MM.1S (cell line): ENCODE results near the gene ZSCAN30.

Source experiments
- DNase-seq: peaks from one replicate; pipeline ENCODE4 v3.0.0-alpha.2; 2015
- H2AFZ ChIP-seq: fragments of 300-600 bp; sonication (generic); 2 replicates; pipeline ENCODE4 v1.6.0; 2016; ENCODE audit warnings: antibody characterized with exemption, low read length
- H3F3A ChIP-seq: fragments of 300-600 bp; sonication (generic); 2 replicates; pipeline ENCODE4 v1.6.1; 2016; ENCODE audit warnings: mild to moderate bottlenecking, antibody characterized with exemption, low read length, moderate library complexity, mixed read lengths; ENCODE audit not compliant: insufficient read depth
- H3K27ac ChIP-seq: fragments of 300-600 bp; sonication (generic); 2 replicates; pipeline ENCODE4 v1.5.1; 2016; ENCODE audit warnings: mild to moderate bottlenecking, low read length
- H3K27me3 ChIP-seq: fragments of 300-600 bp; sonication (generic); replicated peaks from 2 replicates; pipeline ENCODE4 v1.6.0; 2016; ENCODE audit warnings: low read length; ENCODE audit not compliant: insufficient read depth
- H3K36me3 ChIP-seq: fragments of 300-600 bp; sonication (generic); replicated peaks from 2 replicates; pipeline ENCODE4 v1.6.1; 2016; ENCODE audit warnings: mild to moderate bottlenecking, low read length, mixed read lengths; ENCODE audit not compliant: insufficient read depth
- H3K4me1 ChIP-seq: fragments of 300-600 bp; sonication (generic); 2 replicates; pipeline ENCODE4 v1.6.1; 2016; ENCODE audit warnings: low read length, mixed read lengths
- H3K4me2 ChIP-seq: fragments of 300-600 bp; sonication (generic); 2 replicates; pipeline ENCODE4 v1.6.0; 2016; ENCODE audit warnings: low read depth, low read length
- H3K4me3 ChIP-seq: fragments of 300-600 bp; sonication (generic); 2 replicates; pipeline ENCODE4 v1.5.1; 2016; ENCODE audit warnings: low read length, mixed read lengths
- H3K79me2 ChIP-seq: fragments of 300-600 bp; sonication (generic); 2 replicates; pipeline ENCODE4 v1.6.1; 2016; ENCODE audit warnings: mixed run types, low read length, mixed read lengths
- H3K9ac ChIP-seq: fragments of 300-600 bp; sonication (generic); 2 replicates; pipeline ENCODE4 v1.6.1; 2016; ENCODE audit warnings: low read length, mixed read lengths
- H3K9me2 ChIP-seq: fragments of 300-600 bp; sonication (generic); replicated peaks from 2 replicates; pipeline ENCODE4 v1.6.1; 2016; ENCODE audit warnings: mild to moderate bottlenecking, low read length, mixed read lengths; ENCODE audit not compliant: insufficient read depth
- H3K9me3 ChIP-seq: fragments of 300-600 bp; sonication (generic); replicated peaks from 2 replicates; pipeline ENCODE4 v1.6.1; 2016; ENCODE audit warnings: mild to moderate bottlenecking, low read length, mixed read lengths; ENCODE audit not compliant: insufficient read depth
- H4K20me1 ChIP-seq: fragments of 300-600 bp; sonication (generic); 2 replicates; pipeline ENCODE4 v1.6.1; 2016; ENCODE audit warnings: mild to moderate bottlenecking, low read length, moderate library complexity, mixed read lengths; ENCODE audit not compliant: insufficient read depth
- CTCF ChIP-seq: fragments of 300-600 bp; sonication (generic); IDR thresholded peaks from 2 replicates; pipeline ENCODE4 v1.5.1; 2016; ENCODE audit warnings: antibody characterized with exemption, low read length, mixed read lengths
- EZH2 ChIP-seq: fragments of 300-600 bp; sonication (generic); optimal IDR thresholded peaks from 2 replicates; pipeline ENCODE3; 2017; ENCODE audit warnings: low read depth, mild to moderate bottlenecking, antibody characterized with exemption, low read length, mixed read lengths
- EZH2phosphoT487 ChIP-seq: fragments of 300-600 bp; sonication (generic); IDR thresholded peaks from 2 replicates; pipeline ENCODE4 v1.6.1; 2018; ENCODE audit warnings: antibody characterized with exemption, low read length

ZSCAN30 gene

GRCh38 chr18:35278969-35279368 lies 11.1 kb downstream of the ZSCAN30 start:
- no peaks in the 10 kb centered on the region for H3K27me3 ChIP-seq
- no peaks in the 10 kb centered on the region for H3K79me2 ChIP-seq
- no peaks in the 10 kb centered on the region for H3K9me3 ChIP-seq
- H3K27ac ChIP-seq: no peak overlapping the region
- no peak overlapping the region for H3K4me3 ChIP-seq
- no peaks in the 10 kb centered on the region for H3F3A ChIP-seq
- no peak for TF ChIP-seq CTCF
- no peak for TF ChIP-seq EZH2phosphoT487
- TF ChIP-seq EZH2: no peak
- no peaks in the 10 kb centered on the region for H3K4me1 ChIP-seq
- H3K9ac ChIP-seq: no peak overlapping the region
- DNase-seq: no peak
- H4K20me1 ChIP-seq: no peaks in the 10 kb centered on the region
- no peaks in the 10 kb centered on the region for H3K36me3 ChIP-seq
- no peaks in the 10 kb centered on the region for H3K9me2 ChIP-seq
- no peak overlapping the region for H2AFZ ChIP-seq
- no peak overlapping the region for H3K4me2 ChIP-seq

- no peaks in the 10 kb centered on the region for H3F3A ChIP-seq
- H2AFZ ChIP-seq: no peak overlapping the region
- H3K9ac ChIP-seq: no peak overlapping the region
- no peaks in the 10 kb centered on the region for H3K4me1 ChIP-seq
- no peak for DNase-seq
- H3K27ac ChIP-seq: no peak overlapping the region
- no peak overlapping the region for H3K4me3 ChIP-seq
- H3K9me2 ChIP-seq: no peaks in the 10 kb centered on the region
- no peaks in the 10 kb centered on the region for H4K20me1 ChIP-seq
- no peak overlapping the region for H3K4me2 ChIP-seq
- H3K27me3 ChIP-seq: no peaks in the 10 kb centered on the region
- TF ChIP-seq EZH2 (no peak), EZH2phosphoT487 (no peak), CTCF (no peak)
- no peaks in the 10 kb centered on the region for H3K79me2 ChIP-seq
- no peaks in the 10 kb centered on the region for H3K36me3 ChIP-seq
- no peaks in the 10 kb centered on the region for H3K9me3 ChIP-seq
Measured at GRCh38 chr18:35278085-35278484, 11.9 kb downstream of the ZSCAN30 start.

GRCh38 chr18:35277633-35278032 lies 12.4 kb downstream of the ZSCAN30 start:
- Histone ChIP-seq H3K27me3 (no peaks in the 10 kb centered on the region), H3K79me2 (no peaks in the 10 kb centered on the region), H3K4me1 (no peaks in the 10 kb centered on the region), H3K36me3 (no peaks in the 10 kb centered on the region), H3K9ac (no peak overlapping the region), H3K9me2 (no peaks in the 10 kb centered on the region), H3K4me3 (no peak overlapping the region), H3F3A (no peaks in the 10 kb centered on the region), H4K20me1 (no peaks in the 10 kb centered on the region), H2AFZ (no peak overlapping the region), H3K9me3 (no peaks in the 10 kb centered on the region), H3K27ac (no peak overlapping the region), H3K4me2 (no peak overlapping the region)
- no peak for DNase-seq
- TF ChIP-seq CTCF: no peak
- no peak for TF ChIP-seq EZH2
- no peak for TF ChIP-seq EZH2phosphoT487

GRCh38 chr18:35276267-35276666 lies 13.8 kb downstream of the ZSCAN30 start:
- no peak overlapping the region for H3K9ac ChIP-seq
- no peak for DNase-seq
- no peaks in the 10 kb centered on the region for H3K79me2 ChIP-seq
- H3K4me3 ChIP-seq: no peak overlapping the region
- H4K20me1 ChIP-seq: no peaks in the 10 kb centered on the region
- no peaks in the 10 kb centered on the region for H3K9me3 ChIP-seq
- H3K27ac ChIP-seq: no peak overlapping the region
- H3F3A ChIP-seq: no peaks in the 10 kb centered on the region
- no peaks in the 10 kb centered on the region for H3K36me3 ChIP-seq
- no peaks in the 10 kb centered on the region for H3K27me3 ChIP-seq
- TF ChIP-seq CTCF (no peak), EZH2phosphoT487 (no peak), EZH2 (no peak)
- no peaks in the 10 kb centered on the region for H3K9me2 ChIP-seq
- no peaks in the 10 kb centered on the region for H3K4me1 ChIP-seq
- no peak overlapping the region for H2AFZ ChIP-seq
- no peak overlapping the region for H3K4me2 ChIP-seq
